Measurements from ENCODE around the gene SETD9.

The SETD9 gene

DNA sequence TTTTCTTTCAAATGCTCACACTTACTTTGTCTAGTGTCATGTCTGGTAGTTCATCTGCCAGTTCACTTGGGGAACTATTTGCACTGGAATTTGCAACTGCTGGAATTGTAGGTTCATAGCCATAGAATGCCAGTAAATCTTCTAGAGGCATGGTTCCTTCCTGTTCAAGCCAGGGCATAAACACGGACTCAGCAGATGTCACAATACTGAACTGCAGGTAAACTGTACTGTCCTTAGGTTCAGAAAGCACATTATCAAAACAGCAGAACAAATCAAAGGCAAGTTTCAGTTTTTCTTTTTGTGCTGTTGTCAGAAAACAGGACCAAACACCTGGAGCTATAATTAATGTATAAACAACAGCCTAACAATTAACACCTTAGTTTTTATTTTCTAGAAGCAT is 29.5 kb downstream of the SETD9 start:
- DNase-seq (ENCODE audit: low read depth, low spot score) = no peak

DNA sequence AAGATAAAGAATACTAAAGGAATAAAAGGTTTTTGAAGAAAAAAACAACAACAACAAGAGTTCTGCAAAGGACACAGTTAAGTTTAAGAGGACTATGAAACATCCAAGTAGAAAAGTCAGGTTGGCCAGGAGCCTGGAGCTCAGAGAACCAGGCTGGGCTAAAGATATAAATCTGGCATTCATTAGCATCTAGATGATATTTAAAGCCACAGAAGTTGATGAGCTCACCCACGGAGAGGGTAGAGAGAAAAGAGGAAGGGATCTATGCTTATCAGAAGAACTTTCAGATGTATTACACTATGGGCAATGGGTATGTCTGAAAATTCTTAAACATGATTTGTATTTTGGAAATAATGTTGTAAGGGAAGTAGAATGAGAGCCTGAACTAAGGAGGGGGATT is 32.6 kb downstream of the SETD9 start:
- no peak for DNase-seq (ENCODE audit: low read depth, low spot score)

DNA sequence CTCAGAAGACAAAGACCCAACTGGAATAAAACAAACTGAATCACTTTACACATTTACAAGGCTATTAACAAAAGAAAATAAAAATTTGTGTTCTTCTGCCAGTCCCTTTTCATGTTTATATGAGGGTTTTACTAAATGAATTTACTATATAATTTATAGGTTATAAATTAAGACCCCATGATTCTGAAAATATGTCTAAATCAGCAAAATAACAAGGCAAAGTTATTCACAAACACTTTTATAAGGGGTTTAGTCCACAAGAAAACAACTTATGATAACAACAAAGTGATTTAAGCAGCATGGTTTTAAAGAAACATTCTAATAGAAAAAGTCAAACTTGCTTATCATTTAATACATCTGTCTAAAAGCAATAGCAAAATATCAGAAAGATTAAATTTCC is 37.7 kb downstream of the SETD9 start:
- DNase-seq (ENCODE audit: low read depth, low spot score) = no peak

DNA sequence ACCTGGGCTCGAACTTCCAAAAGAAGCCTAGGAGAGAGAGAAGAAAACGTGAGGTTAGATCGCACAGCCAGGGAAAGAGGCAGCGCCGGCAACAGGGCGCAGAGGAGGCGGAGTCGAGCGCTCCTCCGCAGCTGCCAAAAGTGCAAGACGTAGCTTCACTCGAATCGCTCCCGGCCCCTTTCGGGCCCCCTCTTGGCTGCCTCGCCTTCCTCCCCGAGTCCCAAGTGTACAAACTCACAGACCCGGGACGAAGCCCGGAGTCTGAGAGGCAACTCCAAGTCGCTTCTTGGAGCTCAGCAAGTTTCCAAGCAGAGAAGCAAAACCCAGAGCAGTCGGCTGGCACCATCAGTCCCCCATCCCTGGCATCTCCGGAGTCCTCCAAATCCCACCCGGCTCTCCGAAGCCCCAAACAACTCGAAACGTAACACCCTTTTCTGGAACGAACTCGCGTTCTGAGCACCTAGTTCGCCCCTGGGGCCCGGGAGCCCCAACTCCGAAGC is 41.3 kb downstream of the SETD9 start:
- DNase-seq (ENCODE audit: low read depth, low spot score) = no peak

DNA sequence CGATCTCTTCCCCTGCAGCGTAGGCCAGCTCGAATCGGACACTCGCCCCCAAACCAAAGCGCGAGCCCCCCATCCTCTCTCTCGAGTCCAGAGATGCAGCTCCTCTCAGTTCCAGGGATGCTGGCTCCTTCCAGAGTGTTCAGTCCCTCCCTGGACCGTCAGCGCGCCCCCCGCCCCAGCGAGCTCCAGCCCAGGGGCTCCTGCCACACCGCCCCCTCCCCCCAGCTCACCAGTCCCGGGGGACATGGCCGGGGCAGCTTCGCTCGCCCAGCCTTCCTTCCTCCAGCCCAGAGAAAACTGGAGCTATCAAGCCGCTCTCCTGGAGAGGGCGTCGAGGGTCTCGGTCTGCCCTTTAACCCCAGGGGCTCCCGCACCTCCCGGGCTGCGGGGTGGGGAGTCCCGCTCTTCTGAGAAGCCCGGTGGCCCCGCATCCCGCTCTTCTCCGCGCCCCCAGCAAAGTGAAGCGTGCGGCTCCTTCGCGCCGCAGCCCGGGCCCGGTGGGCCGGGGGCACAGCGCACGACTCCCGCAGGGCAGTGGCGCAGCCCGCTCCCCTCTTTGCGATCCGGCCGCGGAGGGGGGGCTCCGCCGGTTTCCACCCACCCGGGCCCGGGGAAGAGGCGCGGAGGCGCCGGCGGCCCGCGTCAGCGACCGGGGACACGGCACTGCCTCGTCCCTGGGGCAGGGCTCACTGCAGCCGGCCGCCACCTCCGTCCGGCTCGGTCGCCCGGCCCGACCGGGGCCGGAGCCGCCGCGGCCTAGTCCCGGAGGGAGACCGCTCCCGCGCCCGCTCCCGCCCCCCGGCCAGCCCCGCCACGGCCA is 41.9 kb downstream of the SETD9 start:
- DNase-seq (ENCODE audit: low read depth, low spot score) = no peak

DNA sequence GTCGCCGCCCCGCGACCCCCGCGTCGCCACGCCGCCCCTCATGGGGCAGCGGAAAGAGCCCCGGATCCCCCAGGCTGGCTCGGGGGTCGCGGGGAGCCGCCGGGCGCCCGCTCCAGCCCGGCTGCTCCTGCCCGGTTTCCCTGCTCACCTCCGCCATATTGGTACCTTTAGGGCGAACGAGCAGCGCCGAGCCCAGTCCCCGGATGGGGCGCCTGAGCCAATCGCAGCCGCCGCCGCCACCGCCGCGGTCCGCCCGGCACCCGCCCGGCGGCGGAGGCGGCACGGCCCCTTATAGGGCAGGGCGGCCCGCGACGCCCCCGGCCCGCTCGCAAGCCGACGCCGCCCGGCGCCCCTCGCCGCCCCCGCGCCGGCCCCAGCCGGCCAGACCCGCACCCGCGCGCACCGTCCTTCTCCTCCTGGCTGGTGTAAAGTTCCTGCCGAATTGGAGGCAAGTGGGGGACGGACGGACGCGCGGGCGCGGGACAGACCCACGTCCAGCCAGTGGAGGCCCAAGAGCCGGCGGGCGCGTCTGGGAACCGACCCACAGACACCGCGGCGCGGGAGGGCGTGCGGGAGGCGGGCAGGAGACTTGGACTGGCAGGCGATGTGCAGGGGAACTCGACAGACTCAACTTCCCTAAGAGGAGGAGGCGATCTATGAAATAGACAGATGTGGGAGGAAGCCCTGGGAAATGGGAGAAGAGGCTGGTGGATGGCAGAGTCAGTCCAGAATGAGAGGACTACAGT is 42.7 kb downstream of the SETD9 start, which contains the start of gene MIER3:
MIER3 (minus strand) TSS at position 178 of the 746 bp plus-strand sequence; CDS start at position 157, 21 bp downstream.
- DNase-seq (ENCODE audit: low read depth, low spot score) = peak; percentile 51

DNA sequence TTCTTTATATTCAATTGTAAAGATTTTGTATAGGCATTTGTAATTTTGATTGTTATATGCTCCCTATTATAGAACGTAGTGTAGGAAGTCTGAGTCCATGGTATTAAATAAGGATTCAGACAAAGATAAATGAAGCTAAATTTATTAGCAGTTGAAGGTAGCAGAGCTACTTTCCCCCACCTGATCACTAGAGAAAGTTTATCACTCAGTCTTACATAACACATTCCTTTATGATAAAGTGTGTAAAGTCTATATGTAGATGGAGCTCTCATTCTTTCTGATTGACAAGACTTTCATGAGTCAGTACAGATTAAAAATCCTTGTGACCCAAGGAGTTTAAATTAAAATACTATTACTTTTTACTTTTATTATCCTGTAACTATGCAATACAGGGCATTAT is 44.9 kb downstream of the SETD9 start:
- DNase-seq (ENCODE audit: low read depth, low spot score) = no peak

DNA sequence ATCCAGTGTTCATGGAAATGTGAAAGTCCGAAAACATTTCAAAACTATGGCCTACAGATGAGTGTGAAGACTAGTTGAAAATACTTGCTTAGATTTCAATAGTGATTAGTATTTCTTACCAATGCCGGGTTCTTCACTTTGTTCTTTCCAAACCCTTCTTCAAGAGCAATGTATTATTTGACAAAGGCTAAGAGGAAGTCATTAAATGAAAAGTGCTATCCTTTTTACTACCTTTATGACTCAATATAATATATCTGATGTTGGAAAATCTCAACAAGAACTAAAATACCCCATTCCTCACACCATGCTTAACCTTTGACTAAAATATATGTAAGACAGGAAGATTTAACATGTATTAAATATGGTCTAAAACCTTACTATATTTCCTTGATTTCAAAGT is 49.2 kb downstream of the SETD9 start:
- no peak for DNase-seq (ENCODE audit: low read depth, low spot score)

DNA sequence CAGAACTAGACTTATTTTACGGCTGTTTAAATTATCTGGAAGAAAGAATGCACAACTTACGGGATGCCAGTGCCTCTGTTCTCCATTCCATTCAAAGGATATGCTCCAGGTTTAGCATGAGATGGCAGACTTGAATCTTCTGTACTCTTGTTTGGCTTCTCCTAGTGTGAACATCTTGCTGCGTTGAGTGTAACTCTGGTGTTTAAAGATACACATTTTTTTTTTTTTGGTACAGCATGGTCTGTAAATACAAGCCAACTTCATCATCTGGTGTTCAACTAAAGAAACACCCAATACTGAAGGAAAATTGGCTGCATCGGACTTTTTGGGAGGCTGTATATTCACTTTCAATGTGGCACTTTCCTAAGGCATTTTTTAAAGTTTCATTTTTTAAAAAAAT is 49.9 kb downstream of the SETD9 start:
- DNase-seq (ENCODE audit: low read depth, low spot score) = no peak

DNA sequence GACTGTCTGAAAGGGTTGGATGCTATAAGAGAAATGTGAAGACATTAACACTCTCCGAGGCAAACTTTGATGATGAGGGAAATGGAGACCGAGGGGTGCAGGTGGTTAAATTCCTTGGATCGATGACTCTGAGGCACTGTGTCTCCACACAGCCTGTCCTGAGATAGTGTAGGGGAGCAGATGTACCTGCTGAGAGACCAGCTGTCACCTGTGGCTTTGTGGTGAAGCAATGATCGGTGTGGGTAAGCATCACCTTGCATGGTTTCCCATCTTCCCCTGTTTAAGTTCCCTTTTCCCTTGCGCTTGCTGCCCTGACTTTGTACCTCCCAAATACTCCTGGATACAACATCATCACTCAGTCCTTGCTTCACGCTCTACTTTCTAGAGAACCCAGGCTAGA is 52.4 kb downstream of the SETD9 start:
- no peak for DNase-seq (ENCODE audit: low read depth, low spot score)

DNA sequence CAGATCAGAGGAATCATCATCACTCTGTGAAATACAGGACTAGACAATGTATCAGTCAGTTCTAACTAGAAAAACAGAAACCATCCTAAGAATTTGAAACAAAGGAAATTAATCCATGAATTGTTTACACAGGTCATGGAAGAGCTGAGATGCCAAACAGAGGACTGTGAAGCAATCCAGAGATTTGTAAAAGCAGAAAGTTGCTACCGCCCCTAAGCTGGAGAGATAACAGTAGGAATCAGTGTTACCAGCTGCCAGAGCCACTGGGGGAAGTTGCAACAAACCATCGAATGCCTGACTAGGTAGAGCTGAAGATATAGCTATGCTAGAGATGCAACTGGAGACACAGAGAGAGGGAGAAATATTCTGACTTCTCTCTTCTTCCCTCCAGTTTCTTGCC is 52.9 kb downstream of the SETD9 start:
- DNase-seq (ENCODE audit: low read depth, low spot score) = no peak

DNA sequence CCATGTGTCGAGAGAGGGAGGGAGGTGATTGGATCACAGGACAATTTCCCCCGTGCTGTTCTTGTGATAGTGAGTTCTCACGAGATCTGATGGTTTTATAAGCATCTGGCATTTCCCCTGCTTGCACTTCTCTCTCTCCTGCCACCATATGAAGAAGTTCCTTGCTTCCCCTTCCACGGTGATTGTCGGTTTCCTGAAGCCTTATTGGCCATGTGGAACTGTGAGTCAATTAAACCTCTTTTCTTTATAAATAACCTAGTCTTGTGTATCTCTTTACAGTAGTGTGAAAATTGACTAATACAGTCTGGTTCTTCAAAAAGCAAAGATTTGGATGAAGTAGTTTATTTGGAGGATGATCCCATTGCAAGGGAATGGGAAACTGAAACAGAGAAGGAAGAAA is 53.9 kb downstream of the SETD9 start:
- no peak for DNase-seq (ENCODE audit: low read depth, low spot score)

DNA sequence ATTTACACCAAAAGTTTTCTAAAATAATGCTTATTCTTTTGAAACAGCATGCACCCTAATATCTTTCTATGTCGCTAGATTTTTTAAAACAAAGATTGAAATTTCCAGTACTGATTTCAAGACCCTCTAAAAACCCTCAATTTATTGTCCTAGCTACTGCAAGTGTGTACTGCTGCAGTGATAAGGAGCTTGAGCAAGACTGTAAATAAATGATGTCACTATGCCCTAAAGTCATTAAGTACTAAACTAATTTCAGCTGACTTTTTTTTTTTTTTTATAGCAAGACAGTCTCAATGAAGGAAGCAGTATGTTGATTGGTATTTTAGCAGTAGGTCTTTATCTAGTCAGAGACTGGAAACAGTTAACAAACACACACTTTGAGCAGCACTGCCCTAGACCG is 54.8 kb downstream of the SETD9 start:
- no peak for DNase-seq (ENCODE audit: low read depth, low spot score)

Data from activated naive CD8-positive, alpha-beta T cell treated with anti-CD3 and anti-CD28 coated beads, Interleukin-2, amount 50 U/mL, for 16 hours (primary cell).